ENCODE measurements around the gene HAP1. TPM values are rescaled to one million over a fixed set of nuclear protein-coding genes. Genes with fewer than 3 reads are reported as not detected.

The HAP1 gene
- total RNA-seq, 1 donor from 2014 or later, result 0.76 TPM

DNA sequence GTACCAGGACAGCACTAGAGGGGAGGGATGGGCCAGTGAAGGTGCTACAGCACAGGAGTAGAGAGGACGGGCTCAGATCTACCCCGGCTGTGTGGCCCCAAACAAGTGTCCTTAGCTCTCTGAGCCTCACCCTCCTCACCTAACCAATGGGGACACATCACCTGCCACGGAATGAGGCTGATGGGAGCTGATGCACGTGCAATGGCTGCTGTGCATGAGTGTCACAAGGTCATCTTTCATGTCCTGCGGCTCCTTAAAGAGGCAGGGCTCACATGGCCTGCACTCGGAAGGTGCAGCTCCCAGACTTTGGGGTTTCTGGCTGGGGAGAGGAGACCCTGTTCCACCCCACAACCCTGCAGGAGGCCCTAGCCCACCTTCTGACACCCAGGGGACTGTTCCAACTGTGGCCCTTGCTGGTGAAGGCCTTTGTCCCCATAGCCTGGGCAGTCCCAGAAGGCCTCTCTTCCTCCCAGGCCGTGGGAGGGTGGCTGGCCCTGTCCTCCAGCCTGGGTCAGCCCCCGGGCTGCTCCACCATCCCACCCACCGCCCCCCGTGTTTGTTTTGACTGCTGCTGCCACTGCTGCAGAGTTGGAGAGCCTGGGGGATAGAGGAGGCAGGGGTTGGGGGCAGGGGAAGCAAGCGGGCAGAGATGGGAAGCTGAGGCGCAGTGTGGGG, 10.5 kb downstream of the HAP1 start:
- Mint-ChIP-seq H3K4me3 (ENCODE audit: unreplicated experiment) (no peak overlapping the region), H3K4me1 (ENCODE audit: low read depth, unreplicated experiment) (peaks cover 5% of the 10 kb centered on the region), H3K9me3 (ENCODE audit: unreplicated experiment) (peaks cover 3% of the 10 kb centered on the region), H3K36me3 (ENCODE audit: unreplicated experiment) (no peaks in the 10 kb centered on the region), H3K27me3 (ENCODE audit: unreplicated experiment) (peaks cover 13% of the 10 kb centered on the region), H3K27ac (ENCODE audit: unreplicated experiment) (no peak overlapping the region)
- TF ChIP-seq CTCF (IDR thresholded peaks at IDR 0.05; ENCODE audit: partially characterized antibody, unreplicated experiment), result no peak
- DNase-seq, result no peak

DNA sequence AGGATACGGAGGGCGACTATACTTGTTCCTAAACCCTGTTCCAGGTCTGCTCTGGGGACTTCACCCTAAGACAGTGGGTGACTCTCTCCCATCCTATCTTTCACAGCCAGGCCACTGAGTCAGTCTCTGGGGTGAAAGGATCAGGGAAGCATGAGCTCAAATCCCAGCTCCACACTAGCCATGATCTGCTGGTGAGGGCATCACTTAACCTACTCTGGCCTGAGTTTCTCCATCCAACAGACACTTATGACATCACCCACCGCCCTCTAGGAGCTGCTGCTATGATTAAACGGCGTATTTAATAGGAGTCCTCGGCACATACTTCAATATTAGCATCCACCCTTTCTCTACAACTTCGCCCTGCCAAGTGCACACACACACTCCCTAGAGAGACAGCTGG, 12.2 kb downstream of the HAP1 start:
- Mint-ChIP-seq H3K36me3 (ENCODE audit: unreplicated experiment) (no peaks in the 10 kb centered on the region), H3K4me3 (ENCODE audit: unreplicated experiment) (no peak overlapping the region), H3K27me3 (ENCODE audit: unreplicated experiment) (peaks cover 12% of the 10 kb centered on the region), H3K4me1 (ENCODE audit: low read depth, unreplicated experiment) (no peaks in the 10 kb centered on the region), H3K27ac (ENCODE audit: unreplicated experiment) (no peak overlapping the region), H3K9me3 (ENCODE audit: unreplicated experiment) (peaks cover 3% of the 10 kb centered on the region)
- DNase-seq, result no peak
- TF ChIP-seq CTCF (IDR thresholded peaks at IDR 0.05; ENCODE audit: partially characterized antibody, unreplicated experiment), result no peak

- TF ChIP-seq CTCF (IDR thresholded peaks at IDR 0.05; ENCODE audit: partially characterized antibody, unreplicated experiment), result no peak
- peaks cover 2% of the 10 kb centered on the region for H3K9me3 Mint-ChIP-seq (ENCODE audit: unreplicated experiment)
- no peak overlapping the region for H3K4me3 Mint-ChIP-seq (ENCODE audit: unreplicated experiment)
- H3K4me1 Mint-ChIP-seq (ENCODE audit: low read depth, unreplicated experiment), result no peaks in the 10 kb centered on the region
- no peaks in the 10 kb centered on the region for H3K36me3 Mint-ChIP-seq (ENCODE audit: unreplicated experiment)
- DNase-seq, result no peak
- H3K27me3 Mint-ChIP-seq (ENCODE audit: unreplicated experiment), result peaks cover 4% of the 10 kb centered on the region
- no peak overlapping the region for H3K27ac Mint-ChIP-seq (ENCODE audit: unreplicated experiment)
Observed at GRCh38 chr17:41718287-41718645, 16.2 kb downstream of the HAP1 start.

GRCh38 chr17:41717408-41718286, 16.8 kb downstream of the HAP1 start:
- Mint-ChIP-seq H3K27ac (ENCODE audit: unreplicated experiment) (no peak overlapping the region), H3K9me3 (ENCODE audit: unreplicated experiment) (peaks cover 2% of the 10 kb centered on the region), H3K36me3 (ENCODE audit: unreplicated experiment) (no peaks in the 10 kb centered on the region), H3K4me1 (ENCODE audit: low read depth, unreplicated experiment) (no peaks in the 10 kb centered on the region), H3K27me3 (ENCODE audit: unreplicated experiment) (peaks cover 4% of the 10 kb centered on the region), H3K4me3 (ENCODE audit: unreplicated experiment) (no peak overlapping the region)
- TF ChIP-seq CTCF (IDR thresholded peaks at IDR 0.05; ENCODE audit: partially characterized antibody, unreplicated experiment), result no peak
- no peak for DNase-seq

Data from glutamatergic neuron (in vitro differentiated cells).